ENCODE results near the gene OR51V1.
A peak's percentile ranks its signal among the peaks of the same experiment; 100 is the strongest.
"Not testable (repeated sequence)": the region's sequence is repeated elsewhere in the genome, so short reads cannot be mapped to it uniquely, and the experiment has no call there.

The OR51V1 gene

DNA sequence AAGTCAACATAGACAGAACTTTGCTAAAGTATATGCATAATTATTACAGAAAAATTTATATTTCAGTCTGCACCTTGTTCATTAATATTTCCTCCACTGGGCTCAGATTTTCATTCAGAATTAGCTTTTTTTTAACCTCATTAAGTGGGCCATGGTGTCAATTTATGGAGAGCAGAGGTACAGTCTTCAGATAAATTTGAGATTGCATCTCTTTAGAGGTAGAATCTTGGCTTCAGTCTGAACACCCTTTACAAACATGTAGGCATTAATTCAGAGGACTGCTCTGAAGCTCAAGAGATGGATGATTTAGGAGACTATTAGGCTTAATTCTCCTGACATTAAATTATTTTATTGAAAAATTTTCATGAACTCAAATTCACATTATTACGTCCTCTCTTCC lies 29.8 kb upstream of the OR51V1 start:
- DNase-seq = no peak

DNA sequence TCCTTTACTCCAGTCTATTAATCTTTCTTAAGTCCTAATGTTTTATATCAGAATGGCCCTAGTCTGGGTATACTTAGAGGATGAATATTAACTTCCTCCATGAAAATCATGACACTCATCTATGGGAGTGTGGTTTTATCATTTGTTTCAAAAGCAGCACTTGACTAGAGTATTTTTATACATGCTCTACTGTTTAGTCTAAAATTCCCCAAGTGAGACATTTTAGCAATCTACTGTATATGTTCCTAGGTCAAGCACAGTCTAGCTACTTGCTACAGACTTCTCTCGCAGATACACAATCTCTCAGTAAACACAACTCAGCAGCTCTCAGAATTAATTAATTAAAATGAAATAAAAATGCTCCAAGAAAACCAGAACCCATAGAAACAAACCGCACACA lies 29.3 kb upstream of the OR51V1 start:
- no peak for DNase-seq

DNA sequence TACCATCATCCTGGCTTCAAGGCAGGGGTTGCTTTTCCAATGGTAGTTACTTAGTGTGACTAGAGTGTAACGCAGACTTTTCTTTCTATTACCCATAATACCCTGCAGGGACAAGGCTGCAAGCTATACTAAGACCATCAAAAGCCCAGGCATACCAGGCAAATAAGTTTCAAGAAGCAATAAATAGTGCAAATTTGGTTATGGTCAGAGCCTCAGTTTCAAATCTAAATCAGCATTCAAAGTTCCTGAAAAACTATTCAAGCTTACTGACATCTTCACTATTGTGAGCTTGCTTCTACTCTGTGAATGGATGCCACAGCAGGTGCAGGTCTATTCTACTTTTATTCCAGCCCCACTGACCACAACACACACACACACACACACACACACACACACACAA lies 28.9 kb upstream of the OR51V1 start:
- no peak for DNase-seq

DNA sequence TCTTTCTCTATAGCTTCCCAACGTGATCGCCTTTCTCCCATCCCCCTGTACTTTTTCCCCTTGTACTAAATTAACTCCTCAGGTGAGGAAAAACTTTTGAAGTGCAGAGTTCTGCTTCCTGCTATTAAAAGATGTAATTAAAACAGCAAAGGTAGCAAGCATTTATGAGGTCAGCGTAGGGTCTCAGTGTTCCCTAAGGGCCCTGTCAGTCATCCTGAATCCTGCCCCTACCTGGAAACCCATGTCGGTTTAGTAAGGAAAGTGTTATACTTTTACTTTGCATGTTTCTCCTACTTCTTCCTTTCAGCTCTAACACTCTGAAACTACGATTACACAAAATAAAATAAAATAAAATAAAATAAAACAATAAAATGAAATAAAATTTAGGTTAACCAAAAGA lies 27.6 kb upstream of the OR51V1 start:
- DNase-seq = no peak

DNA sequence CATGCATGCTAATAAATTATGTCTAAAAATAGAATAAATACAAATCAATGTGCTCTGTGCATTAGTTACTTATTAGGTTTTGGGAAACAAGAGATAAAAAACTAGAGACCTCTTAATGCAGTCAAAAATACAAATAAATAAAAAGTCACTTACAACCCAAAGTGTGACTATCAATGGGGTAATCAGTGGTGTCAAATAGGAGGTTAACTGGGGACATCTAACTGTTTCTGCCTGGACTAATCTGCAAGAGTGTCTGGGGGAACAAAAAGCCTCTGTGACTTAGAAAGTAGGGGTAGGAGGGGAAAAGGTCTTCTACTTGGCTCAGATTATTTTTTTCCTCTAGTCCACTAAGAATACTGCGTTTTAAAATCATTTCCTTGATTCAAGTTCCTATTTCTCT lies 27.2 kb upstream of the OR51V1 start:
- DNase-seq = no peak

DNA sequence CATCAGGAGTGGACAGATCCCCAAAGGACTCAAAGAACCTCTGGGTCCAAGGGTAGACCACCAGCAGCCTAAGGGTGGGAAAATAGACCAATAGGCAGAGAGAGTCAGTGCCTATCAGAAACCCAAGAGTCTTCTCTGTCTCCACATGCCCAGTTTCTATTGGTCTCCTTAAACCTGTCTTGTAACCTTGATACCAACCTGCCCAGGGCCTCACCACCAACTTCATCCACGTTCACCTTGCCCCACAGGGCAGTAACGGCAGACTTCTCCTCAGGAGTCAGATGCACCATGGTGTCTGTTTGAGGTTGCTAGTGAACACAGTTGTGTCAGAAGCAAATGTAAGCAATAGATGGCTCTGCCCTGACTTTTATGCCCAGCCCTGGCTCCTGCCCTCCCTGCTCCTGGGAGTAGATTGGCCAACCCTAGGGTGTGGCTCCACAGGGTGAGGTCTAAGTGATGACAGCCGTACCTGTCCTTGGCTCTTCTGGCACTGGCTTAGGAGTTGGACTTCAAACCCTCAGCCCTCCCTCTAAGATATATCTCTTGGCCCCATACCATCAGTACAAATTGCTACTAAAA lies 26.3 kb upstream of the OR51V1 start, which contains the start of gene HBB:
Gene HBB (minus strand): TSS at position 340 of the 579 bp plus-strand sequence. CDS start 50 bp downstream, at position 290.
- no peak for DNase-seq

DNA sequence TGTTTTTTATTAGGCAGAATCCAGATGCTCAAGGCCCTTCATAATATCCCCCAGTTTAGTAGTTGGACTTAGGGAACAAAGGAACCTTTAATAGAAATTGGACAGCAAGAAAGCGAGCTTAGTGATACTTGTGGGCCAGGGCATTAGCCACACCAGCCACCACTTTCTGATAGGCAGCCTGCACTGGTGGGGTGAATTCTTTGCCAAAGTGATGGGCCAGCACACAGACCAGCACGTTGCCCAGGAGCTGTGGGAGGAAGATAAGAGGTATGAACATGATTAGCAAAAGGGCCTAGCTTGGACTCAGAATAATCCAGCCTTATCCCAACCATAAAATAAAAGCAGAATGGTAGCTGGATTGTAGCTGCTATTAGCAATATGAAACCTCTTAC lies 25.0 kb upstream of the OR51V1 start:
- DNase-seq = no peak

DNA sequence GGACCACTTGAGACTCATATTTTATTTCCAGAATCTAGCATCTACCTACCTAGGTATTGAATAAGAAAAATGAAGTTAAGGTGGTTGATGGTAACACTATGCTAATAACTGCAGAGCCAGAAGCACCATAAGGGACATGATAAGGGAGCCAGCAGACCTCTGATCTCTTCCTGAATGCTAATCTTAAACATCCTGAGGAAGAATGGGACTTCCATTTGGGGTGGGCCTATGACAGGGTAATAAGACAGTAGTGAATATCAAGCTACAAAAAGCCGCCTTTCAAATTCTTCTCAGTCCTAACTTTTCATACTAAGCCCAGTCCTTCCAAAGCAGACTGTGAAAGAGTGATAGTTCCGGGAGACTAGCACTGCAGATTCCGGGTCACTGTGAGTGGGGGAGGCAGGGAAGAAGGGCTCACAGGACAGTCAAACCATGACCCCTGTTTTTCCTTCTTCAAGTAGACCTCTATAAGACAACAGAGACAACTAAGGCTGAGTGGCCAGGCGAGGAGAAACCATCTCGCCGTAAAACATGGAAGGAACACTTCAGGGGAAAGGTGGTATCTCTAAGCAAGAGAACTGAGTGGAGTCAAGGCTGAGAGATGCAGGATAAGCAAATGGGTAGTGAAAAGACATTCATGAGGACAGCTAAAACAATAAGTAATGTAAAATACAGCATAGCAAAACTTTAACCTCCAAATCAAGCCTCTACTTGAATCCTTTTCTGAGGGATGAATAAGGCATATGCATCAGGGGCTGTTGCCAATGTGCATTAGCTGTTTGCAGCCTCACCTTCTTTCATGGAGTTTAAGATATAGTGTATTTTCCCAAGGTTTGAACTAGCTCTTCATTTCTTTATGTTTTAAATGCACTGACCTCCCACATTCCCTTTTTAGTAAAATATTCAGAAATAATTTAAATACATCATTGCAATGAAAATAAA lies 24.3 kb upstream of the OR51V1 start:
- DNase-seq = no peak

DNA sequence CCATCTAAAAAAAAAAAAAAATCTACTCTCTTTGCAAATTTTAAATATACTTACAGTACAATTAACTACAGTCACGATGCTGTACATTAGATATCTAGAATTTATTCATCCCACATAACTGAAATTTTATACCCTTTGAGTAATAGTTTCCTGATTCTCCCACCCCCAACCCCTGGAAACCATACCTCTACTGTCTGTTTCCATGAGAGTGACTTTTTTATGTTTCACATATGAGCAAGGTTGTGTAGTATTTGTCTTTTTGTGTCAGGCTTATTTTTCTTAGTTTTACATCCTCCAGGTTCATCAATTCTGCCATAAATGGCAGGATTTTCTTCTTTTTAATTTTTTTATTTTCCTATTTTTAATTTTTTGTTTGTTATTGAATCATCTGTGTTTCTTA lies 23.2 kb upstream of the OR51V1 start:
- DNase-seq = no peak

DNA sequence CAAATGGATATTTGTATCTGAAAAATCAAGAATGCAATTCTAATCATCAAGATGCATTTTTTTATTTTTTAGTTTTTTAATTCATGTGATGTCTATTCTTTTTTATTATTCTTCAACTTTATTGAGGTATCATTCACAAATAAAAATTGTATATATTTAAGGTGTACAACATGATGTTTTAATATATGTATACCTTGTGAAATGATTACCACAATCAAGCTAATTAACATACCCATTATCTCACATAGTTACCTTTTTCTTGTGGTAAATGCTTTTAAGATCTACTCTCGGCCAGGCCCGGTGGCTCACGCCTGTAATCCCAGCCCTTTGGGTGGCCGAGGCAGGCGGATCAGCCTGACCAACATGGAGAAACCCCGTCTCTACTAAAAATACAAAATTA lies 22.7 kb upstream of the OR51V1 start:
- no peak for DNase-seq

DNA sequence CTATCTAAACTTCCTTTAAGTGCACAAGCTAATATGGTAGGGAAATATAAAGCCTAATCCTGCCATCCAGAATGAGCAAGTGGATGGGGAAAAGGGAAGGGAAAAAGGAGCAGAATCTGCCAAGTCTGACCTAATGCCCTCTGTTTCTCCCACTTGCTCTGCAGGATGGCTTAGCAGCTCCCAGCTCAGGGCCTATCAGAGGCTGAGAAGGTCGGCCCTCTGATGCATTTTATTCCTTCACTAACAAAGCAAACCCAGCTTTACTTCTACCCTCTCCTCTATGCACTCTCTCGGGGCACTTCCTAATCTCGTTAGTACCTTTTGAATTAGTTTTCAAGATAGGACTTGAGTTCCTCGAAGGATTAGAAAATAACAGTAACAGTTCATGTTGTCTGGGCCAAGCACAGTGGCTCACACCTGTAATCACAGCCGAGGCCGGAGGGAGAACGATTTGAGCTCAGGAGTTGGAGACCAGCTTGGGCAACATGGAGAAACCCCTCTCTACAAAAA lies 9.9 kb upstream of the OR51V1 start:
- no peak for DNase-seq

DNA sequence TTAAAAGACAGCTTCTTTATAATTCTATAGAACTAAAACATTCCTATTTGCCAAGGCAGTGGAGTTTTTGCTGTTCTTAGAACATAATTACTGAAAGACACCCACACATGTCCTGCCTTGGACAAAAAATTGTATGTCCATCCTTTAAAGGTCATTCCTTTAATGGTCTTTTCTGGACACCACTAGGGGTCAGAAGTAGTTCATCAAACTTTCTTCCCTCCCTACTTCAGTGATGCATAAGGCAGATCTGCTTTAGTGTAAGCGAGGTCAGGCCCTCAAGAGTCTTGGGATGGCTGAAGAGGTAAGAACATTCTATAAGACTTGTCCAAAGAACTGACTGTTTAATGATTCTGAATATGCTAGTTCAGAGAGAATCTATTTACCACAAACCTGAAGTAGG lies 4.3 kb upstream of the OR51V1 start:
- DNase-seq = peak; percentile 45

DNA sequence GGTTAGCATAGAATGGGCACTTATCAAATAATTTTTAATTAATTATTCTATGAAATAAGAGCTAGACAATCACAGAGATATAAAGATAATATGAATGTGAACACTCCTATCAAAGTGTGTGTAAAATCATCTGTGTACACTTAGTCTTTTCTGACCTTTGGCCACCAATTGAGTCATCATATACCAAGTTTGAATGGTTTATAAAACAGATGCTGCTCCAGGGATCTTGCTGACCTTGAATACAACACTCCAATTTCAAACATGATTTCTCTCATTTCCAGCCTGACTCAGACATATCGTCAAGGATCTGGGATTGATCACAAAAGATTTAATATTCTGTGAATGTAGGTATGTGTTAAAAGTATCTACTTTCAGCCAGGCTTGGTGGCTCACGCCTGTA lies 2.9 kb upstream of the OR51V1 start:
- DNase-seq = no peak

DNA sequence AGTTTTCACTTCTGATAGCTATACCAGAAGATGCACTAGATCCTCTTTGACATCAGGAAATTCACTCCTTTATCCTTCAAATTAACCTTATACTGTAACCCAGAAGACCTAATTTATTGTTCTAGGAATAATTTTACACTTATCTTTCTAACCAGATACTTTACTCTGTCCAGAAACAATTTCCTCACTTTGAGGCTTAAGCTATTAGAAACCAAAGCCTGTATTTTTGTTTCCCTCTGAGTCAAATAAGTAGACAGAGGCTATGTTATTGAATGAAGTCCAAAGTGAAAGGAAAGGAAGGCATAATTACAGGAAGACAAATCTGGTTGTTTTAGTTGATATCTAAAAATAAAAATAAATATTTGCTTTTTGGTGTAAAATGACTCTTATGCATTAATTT lies 2.2 kb downstream of the OR51V1 start:
- DNase-seq = no peak

DNA sequence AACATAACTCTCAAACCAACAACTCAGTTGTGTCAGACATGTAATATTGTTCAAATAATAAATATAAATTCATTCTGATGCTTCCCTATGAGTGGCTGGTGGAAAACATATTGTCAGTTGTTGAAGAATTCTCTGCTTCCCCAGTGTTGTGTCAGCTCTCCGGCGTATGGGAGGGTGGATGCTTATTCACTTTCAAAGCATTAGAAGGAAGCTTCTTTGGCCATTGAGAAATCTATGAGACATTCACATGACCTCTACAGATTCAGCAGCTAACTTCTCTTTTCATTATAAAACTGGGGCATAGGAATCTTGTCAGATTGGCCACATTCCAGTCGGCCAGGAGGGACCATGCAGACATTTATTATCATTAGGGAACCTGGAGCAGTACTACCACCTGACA lies 2.9 kb downstream of the OR51V1 start:
- no peak for DNase-seq

DNA sequence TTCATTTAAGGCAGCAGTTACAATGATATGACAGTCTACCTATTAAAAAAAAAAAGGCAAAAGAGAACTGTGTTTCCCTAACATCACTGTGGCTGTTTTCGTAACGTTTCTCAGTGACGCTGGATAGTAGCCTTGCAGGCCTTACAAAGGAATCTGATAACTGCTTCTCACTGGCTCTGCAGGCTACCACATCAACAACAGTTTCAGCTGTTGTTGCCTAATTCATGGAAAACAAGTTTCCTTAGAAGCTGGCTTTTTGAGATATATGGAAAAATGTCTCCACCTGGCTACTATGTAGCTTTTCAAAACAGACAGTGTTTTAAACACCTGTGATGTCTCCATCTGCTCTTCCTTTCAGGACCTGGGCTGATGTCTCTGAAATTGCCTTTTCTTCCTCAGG lies 3.8 kb downstream of the OR51V1 start:
- no peak for DNase-seq

DNA sequence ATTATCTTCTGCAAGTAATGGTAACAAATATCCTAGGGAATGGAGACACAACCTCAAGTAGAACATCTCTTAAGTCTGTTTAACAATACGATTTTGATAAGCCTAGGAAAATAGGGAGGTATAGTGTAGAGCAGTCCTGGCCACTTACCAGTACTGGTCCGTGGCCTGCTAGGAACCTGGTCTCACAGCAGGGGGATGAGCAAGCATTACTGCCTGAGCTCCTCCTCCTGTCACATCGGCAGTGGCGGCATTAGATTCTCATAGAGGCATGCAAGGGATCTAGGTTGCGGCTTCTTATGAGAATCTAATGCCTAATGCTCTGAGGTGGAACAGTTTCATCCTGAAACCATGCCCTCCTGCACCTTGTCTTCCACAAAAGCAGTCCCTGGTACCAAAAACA lies 4.4 kb downstream of the OR51V1 start:
- no peak for DNase-seq

DNA sequence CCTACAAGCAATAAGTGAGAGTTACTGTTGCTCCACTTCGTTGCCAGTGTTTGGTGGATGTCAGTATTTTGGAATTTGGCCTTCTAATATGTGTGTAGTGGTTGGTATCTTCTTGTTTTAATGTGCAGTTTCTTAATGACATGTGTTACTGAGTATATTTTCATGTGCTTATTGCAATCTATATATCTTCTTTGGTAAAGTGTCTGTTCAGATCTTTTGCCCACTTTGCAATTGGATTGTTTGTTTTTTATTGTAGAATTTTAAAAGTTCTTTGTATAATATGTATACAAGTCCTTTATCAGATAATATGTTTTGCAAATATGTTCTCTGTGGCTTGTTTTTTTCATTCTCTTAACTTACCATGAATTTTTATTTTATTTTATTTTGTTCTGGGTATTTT lies 7.7 kb downstream of the OR51V1 start:
- no peak for DNase-seq

DNA sequence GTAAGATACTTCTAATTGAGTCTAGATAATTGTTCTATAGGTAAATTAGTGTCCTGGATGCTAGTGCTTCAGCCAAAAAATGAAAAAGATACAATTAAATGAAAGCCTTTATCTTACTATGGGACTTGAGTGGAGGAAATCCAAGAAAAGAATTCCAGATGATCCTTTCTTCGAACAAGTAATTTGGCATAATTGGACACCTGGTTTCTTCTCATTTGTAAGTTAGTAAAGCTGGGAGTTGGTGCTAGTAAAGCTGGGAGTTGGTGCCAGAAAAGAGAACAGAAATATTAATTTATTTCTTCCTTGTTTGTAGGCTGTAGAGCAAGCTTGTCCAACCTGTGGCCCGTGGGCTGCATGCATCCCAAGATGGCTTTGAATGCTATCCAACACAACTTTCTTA lies 12.3 kb downstream of the OR51V1 start:
- no peak for DNase-seq

DNA sequence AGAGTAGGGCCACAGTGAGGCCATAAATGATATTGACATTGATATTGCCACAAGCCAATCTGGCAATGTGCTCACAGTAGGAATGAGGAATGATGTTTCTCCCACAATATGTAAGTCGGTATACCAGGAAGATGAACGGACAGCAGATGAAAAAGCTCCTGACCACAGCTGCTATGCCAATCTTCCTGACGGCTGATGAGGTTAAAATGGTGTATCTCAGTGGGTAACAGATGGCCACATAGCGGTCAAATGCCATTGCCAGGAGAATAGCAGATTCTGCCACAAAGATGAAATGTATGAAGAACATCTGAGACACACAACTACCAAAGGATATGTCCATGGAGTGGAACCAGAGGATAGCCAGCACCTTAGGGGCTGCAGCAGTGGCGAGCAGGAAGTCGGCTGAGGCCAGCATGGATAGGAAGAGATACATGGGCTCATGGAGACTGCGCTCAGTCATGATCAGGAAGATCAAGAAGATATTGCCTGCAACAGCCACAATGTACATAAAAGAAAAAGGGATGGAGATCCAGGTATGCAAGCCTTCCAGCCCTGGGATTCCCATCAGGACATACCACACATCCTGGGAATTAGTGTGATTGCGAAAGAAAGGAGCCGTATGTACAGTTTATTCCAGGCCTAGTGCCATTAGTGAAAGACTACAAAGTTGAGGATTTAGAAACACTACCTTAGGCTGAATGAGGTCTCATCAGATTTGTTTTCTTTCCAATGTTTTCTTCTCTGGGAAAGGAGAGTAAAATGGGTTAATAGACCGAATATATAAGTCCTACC lies 22.2 kb downstream of the OR51V1 start:
- no peak for DNase-seq

DNA sequence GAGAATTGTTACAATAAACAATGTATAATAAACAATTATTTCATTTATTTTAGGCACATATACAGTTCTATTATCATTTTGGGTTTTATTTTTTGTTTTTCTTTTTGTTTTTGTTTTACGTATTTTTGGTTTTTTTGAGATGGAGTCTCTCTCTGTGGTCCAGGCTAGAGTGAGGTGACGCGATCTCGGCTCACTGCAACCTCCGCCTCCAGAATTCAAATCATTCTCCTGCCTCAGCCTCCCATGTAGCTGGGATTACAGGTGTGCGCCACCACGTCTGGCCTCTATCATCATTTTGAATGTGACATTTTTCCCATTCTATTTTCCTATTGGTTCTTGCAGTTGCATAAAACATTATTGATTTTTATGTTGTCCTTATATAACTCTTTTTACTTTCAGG lies 25.5 kb downstream of the OR51V1 start:
- no peak for DNase-seq

DNA sequence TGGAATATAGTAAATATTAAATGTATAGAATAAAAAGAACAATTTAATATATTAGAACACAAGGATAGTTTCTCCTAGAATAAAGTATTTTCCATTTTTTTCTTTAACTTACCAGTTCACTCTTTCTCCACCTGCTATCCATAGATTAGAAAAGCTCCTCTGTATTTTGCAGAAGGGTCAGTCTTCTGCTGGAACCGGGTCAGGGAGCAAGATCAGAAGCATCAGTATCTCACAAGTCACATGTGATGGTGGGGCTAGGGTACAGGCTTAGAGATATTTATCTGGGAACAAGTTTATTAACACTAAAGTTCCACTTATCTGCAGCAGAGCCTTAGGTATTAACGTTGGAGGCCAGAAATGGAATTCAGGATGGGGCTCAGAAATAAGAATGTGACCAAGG lies 28.6 kb downstream of the OR51V1 start:
- no peak for DNase-seq

DNA sequence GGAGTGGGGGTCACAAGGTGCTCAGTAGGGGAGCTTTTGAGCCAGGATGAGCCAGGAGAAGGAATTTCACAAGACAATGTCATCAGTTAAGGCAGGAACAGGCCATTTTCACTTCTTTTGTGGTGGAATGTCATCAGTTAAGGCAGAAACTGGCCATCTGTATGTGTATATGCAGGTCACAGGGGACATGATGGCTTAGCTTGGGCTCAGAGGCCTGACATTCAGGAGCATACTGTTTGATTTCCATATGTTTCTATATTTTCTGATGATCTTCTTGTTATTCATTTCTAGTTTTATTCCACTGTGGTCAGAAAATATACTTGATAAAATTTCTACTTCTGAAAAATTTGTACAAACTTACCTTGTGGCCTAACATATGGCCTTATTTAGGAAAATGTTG lies 34.6 kb downstream of the OR51V1 start:
- not testable (repeated sequence) for DNase-seq
